HS-27A (cell line): Measurements from ENCODE around the gene EFCAB8.
"Not testable (repeated sequence)": the region's sequence is repeated elsewhere in the genome, so short reads cannot be mapped to it uniquely, and the experiment has no call there.

Experiments
- DNase-seq: peaks from one replicate; pipeline ENCODE4 v3.0.0-alpha.2; 2012; ENCODE audit warnings: low read depth, missing footprints

EFCAB8 gene

DNA sequence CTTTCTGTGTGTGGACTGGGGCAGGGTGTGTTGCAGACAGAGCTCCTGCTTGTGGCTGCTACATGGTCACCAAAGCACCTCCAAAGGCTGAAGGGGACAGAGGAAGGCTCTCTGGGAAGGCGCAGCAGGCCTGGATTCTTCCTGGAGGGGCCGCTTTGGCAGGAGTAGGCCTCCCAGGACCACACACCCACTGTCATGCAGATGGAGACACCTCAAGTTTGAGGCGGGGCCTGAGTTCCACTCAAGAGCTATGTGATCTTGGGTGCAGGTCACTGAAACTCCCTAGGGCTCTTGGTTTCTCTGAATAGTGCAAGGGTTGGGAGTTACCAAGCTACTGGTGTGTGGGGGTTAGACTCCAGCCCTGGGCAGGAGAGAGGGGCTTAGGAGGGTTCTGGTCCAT is 27.9 kb downstream of the EFCAB8 start:
- no peak for DNase-seq

DNA sequence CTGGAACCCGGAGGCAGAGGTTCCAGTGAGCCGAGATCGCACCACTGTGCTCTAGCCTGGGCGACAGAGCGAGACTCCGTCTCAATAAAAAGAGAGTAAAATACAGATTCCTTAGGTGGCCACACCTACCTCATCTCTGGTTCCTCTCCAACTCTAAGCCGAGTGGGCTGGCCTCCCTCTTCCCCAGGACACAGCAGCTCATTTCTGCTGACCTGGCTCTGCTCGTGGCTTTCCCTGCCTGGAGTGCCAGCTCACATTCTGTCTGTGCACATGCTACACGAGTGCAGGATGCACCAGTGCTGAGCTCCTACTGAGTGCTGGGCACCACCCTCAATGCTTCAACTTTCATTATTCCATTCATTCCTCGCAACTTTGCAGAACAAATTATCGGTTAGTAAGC is 28.8 kb downstream of the EFCAB8 start:
- no peak for DNase-seq

DNA sequence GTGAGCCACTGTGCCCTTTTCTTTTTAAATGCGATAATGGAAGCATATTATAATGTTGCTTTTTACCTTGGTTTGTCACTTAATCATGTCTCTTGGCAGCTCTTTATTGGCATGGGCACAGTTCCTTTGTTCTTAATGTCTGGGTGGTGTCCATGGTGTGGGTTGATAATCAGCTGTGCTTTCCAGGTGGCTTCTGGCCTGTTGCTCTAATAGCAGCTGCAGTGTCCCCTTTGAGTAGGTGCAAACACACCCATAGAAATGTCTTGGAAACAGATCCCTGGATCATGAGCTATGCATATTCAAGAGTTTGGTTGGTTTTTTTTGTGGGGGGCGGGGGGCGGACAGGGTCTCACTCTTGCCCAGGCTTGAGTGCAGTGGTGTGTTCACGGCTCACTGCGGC is 29.9 kb downstream of the EFCAB8 start:
- DNase-seq = no peak

DNA sequence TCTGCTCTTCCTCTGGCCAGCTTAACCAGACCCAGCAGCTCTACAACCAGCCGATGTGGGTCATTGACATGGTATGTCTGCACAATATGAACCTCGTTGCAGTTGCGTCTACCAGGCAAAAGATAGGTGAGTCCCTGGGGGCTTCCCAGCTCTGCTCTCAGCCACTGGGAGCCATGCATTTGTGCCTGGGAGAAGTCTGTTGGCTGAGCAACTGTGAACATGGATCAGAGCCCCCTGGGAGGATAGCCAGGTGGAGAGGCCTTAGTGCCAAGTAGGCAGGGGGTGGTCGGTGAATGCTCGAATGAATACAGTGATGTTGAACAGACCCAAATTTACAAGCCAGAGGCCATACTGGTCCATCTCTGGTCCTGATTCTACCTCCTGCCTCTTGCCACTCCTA is 30.6 kb downstream of the EFCAB8 start:
- DNase-seq = no peak

DNA sequence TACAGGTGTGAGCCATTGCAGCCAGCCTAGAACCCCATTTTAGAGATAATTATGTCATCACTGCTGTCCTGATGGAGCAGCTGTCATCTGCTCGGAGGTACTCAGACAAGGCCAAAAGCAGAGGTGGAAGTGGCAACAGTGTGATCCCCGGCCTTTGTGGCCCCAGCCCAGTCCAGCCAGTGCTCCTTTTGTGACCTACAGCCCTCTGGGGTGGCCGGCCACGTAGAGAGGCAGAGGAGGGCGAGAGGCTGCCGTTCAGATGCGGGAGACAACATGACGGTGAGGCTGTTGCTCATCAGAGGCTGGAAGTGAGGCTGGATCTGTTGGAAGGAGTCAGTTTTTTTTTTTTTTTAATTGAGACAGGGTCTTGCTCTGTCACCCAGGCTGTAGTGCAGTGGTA is 32.8 kb downstream of the EFCAB8 start:
- no peak for DNase-seq

DNA sequence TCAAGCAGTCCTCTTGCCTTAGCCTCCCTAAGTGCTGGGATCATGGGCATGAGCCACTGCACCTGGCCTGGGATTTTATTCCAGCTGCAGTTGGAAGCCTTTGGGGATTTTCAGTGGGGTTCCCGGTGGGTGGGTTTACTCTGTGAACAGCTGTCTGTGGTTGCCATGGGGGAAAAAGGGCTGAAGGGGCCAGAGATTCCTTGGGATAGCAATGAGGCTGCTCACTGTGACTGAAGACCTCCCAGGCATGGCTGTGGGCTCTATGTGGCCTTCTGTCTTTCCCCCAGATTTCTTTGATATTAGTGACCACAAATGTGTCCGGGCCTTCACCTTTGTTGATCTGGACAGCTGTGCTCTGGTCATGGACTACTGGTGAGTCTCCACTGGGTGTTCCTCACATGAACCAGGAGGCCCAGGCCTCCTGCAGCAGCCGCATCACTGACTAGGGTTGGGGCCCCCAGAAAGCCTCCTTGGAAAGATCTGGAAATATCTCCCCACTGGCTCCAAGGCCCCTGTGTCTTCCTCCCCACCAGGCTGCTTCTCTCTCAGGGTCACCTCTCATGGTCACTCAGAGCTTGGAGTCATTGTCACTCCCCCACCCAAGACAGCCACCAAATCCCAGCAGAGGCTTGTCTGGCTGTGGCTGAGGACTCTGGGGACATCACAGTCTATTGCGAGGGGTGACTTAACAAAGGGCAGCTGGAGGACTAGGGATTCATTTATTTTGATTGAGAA is 33.4 kb downstream of the EFCAB8 start:
- DNase-seq = no peak

DNA sequence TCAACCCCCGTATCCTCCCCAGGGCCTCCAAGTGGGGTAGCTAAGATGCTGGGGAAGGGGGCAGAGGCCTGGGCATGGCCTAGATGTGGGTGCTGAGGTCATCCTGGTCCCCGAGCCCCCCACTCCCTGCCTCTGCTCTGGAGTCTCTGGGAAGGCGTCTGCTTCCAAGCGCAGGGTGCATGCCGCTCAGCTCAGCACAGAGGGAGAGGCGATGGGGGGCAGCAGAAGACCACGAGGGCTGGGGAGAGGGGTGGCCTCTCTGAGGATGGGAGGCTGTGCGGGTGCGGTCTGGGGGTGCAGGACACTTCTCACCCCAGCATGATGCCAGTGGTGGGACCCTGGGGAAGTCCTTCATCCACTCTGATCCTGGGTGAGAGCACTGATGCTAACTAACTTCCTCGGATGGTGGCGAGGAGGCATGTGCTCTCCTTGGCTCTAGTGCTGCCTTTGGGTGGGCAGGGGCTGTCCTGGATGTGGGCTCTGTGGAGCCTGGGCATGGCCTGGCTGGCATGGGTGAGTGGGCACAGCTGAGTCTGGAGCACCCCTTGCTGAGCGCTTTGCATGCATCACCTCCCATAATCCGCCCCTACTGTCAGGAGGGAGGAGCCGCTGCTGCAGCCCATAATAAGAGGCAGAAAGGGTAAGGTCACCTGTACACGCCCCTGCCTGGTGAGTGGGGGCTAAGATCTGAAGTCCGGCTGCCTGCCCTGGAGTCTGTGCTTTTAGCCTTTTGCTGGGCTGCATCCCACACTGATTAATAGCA is 34.7 kb downstream of the EFCAB8 start:
- DNase-seq = no peak

DNA sequence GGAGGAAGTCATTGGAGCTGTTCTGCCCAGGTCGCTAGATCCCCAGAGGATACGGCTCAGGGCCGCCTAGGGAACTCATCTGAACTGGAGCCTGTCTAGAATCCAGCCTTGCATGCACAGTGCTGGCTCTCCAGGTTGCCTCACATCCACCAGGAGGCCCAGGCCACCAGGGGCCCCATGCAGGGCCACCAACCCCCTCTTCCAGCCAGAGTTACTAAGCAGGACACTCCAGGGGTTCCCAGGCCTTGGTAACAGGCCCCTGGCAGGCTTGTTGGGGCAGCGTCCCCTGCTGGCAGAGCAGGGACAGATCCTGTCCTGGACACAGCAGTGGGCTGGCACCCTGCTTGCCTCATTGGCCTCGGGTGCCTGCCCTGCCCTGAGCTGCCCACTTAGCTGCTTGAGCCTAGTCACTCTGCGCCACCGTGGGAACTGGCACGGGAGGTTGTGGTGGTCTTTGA is 35.3 kb downstream of the EFCAB8 start:
- DNase-seq = no peak

DNA sequence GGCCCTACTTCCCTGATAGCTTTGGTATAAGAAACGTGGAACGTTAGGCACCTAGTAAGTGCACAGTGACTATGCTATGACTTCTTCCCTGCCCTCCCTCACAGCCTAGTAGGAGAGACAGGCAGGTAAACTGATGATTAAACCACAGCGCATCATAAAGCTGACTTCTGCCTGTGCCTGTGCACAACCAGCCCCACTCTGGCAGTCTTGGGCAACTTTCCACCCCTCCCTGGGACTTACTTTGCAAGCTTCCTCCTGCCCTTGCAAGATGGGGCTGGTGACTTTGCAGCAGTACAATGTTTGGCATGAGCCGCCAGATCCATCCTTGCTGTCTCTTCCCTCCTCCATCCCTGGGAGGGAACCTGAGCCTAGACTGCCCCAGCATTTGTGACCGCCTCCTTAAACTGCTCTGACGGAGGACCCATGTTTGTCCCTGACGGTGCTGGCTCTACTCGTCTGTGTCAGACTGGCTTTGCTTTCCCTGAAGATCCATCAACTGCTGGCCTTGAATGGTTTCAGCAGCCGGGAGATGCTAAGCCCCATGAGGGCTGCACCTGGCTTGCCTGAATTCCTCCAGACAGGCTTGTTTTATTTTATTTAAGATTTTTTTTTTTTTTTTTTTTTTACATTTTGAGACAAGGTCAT is 36.1 kb downstream of the EFCAB8 start:
- no peak for DNase-seq

DNA sequence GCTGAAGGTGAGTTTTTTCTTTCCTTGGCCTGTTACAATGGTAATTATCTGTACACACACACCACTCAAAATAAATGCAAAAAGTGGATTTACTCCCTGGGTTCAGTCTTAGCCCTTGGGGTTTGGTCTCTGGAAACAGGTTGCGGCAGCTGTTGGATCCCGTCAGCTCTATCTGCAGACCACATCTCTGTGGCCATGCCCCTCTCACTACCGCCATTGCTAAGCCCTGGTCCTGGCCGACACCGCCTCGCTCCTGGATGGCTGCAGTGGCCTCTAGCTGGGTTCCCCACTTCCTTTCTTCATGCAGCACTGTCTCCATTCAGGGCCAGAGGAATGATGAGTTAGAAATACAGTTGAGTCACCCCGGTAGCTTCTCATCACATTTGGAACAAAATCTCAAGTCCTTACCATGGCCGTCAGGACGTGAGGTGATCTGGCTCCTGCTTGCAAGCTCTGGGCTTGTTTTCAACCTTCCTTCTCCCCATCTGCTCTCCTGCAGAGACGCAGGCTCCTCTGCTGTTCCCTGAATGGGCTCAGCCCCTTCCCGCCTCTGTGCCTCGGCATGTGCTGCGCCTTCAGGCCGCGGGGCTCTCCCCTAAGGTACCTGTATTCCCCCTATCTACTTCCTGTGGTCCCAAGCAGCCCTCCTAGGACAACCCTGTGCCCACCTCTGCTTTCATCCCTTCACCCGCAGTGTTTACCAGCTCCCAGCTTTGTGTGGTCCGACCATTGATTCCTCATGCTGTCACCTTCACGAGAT is 38.0 kb downstream of the EFCAB8 start:
- DNase-seq = no peak

DNA sequence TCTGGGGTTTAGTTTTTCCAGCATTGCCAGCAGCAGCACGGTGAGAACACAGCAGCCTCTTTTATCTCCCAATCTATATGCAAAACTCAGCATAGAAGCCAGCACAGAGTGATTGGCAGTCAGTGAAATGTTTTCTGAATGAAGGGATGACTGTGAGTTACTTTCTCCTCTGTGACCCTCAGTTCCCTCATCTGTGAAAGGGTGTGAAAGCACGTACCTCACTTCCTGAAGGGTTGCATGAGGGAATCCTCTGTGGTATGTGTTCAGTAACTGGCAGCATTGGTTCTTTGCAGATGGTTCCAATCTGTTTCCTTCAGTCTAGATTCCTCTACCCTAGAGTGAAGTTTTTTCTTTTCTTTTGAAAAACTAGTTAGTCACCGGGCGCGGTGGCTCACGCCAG is 40.0 kb downstream of the EFCAB8 start:
- no peak for DNase-seq

DNA sequence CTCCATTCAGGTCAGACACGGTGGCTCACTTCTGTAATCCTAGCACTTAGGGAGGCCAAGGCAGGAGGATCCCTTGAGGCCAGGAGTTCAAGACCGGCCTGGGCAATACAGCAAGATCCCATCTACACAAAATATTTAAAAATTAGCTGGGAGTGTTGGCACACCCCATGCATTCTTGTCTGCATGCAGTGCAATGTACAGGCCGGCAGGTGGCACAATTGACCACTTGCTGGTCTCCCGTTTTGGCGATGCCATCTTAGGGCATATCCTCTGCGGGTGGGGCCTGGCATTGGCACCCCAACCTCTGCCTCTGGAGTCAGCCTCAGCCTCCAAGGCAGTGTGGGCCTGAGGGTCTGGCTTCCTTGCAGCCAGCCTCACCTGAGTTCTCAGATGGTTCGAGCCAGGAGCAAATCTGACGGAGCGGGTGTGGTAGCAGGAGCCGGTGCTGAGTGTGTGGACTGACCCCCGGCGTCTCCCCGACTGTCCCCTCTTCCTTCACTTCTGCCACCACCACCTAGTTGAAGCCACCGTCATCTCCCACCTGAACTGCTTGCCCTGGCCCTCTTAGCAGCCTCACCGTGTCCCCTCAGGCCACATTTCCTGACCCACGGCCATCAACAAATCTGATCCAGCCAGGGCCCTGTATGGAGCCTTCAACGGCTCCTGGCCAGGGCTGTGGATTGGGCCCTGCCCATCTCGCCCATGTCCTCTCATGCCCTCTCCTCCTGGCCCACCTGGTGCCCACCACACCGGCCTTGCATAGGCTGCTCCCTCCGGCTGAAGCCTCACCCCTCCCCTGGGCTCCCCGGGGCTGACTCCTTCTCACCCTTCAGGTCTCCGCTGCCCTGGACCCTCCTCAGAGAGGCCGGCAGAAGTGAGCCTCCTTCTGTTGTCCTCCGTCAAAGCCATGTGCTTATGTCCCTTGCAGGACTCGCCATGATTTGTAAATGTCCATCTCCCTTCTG is 44.0 kb downstream of the EFCAB8 start:
- DNase-seq = peak; percentile 15

DNA sequence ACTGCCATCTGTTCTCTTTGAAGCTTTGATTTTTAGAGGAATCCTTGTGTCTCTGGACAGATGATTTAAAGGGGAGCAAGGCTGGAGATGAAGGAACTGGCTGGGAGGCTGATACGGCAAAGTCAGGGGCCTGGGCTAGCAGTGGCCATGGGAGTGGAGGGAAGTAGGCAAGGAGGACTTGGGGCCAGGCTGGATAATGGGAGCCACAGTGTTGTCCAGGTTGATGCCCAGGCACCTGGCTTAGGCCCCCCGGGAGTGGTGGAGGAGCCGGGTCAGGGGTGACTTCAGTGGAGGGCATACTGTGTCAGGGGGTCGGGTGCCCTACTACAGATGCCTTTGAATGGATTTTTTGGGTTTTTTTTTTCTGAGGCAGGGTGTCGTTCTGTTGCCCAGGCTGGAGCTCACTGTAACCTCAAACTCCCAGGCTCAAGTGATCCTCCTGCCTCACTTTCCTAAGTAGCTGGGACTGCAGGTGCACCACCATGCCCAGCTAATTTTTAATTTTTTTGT is 45.0 kb downstream of the EFCAB8 start:
- DNase-seq = no peak

DNA sequence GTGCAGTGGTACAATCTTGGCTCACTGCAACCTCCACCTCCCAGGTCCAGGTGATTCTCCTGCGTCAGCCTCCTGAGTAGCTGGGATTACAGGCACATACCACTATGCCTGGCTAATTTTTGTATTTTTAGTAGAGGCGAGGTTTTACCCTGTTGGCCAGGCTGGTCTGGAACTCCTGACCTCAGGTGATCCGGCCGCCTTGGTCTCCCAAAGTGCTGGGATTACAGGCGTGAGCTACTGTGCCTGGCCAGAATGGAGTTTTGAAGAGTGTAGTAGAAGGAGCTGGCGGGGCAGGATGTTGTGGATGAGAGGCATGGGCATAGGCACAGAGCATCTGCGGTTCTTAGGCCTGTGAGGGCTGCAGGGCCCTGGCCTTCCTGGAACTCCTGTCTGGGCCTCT is 46.0 kb downstream of the EFCAB8 start:
- not testable (repeated sequence) for DNase-seq

DNA sequence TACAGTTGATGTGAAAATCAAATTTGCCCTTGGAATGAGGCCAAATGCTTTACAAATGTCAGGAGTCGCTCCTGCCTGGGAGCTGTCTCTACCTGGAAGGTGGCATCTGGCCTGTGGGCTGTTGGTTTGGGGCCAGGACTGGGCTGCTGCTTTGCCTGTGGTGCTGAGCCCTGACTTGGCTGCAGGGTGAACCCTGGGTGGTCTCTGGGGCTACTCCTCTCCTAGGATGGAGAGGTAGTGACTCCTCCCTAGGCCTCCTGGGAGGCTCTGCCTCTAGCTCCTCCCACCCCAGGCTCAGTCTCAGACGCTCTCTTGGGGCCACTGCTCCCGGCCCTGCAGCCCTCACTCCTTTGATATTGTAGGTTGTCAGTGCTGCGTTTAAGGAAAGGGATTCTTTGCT is 47.5 kb downstream of the EFCAB8 start:
- DNase-seq = no peak

DNA sequence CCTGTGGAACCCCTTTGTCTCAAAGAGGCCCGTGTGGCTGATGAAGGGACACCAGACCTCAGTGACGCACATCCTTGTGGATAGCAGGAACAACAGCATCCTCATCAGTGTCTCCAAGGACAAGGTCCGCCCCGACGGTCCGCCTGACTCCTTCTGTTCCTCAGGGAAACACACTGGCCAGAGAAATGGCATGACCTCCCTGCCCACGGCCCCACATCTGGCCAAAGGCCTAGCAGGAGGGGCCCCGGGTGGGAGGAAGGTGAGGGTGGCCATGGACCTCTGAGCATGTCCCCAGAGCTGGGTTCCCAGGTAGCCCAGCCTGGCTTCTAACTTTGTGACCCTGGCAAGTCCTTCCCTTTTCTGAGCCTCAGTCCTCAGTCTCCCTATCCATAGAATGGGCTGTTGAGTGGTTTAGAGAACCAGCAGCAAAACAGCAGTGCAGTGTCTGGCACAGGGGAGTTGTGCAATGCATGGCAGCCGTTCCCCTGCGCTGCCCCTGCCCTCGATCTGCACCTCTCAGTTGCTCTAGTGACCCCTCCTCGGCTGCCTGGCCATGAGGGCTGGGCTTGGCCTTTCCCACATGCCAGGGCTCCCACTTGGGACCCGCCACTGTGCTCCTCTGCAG is 48.3 kb downstream of the EFCAB8 start:
- DNase-seq = no peak

DNA sequence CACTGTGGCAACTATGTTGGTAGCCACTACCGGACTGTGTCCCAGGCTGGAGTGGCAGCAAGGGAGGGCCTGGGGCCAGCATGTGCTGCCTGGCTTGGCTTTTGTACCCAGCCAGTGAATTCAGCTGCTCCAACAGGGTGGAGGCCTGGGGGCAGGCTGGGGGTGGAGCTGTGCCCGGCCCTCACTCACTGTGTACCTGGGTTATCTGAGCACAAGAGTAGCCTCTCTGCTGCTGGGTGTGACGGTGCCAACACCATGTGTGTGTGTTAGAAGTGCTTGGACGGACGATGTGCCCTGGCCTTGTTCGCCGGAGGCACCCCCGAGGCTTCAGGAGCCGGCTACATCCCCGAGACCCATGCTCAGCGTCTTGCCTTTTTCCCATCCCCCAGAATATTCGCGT is 49.2 kb downstream of the EFCAB8 start:
- DNase-seq = no peak

DNA sequence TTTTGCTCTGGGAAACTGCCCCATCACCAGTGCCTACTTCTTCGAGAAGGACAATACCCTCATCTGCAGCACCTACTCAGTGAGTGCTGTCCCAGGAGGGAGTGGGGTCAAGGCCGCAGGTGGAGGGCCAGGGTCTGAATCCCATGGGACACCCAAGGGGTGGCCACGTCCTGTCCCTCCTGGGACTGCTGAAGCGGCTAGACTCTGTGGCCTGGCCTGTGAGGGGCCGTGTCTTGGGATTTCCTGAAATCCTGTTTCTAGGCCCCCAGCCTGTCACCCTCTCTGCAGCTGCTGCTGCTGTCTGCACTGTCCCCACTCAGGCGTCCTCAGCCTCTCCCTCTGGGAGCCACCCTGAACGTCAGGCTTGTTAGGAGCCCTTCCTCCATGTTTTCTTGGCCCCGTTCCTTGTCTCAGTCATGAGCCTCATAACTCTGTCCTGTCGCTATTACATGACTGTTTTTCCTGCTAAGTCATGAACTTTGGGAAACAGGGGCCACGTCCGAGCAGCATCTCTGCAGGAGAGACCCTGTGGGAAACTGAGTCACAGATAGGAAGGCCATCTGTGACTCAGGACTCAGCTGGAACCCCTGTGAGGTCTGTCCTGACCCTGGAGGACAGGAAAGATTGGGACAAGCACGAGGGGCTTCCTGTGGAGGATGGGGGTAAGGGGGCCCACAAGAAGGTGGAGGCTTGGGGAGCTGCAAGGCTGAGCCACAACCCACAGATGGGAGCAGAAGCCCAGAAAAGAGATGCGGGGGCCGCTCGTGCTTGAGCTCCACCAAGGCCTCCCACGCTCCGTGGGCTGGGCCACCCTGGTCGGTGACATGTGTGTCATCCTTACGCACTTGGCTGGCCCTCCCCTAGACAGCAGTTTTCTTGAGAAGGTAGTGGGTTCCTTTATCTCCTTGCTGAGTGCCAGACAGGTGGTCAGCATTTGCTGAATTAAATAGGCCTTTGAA is 49.9 kb downstream of the EFCAB8 start:
- DNase-seq = no peak

DNA sequence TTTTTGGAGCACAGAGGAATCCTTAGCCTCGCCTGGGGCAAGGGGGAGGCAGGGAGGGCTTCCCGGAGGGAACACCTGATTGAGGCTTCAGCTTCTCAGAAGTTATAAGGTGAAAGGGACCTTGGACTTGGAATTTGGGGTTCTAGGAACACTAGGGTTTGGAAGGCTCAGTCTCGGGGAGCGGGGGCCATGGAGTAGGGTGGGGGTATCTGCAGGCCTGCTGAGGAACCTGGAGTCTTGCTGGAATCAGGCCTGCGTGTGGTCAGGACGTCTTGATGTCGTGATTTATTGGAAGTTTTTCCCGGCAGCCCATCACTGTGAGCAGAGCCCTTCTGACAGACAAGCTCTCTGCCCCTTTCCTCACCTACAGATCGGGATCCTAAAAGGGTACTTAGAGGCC is 50.7 kb downstream of the EFCAB8 start:
- DNase-seq = no peak
